ENCODE data around the gene SRGAP1. TPM values are rescaled to one million over a fixed set of nuclear protein-coding genes. Genes with fewer than 3 reads are reported as not detected.

SRGAP1 gene
- polyA plus RNA-seq, 5 donors = 7.7 to 11.0 (median 9.1) TPM

GRCh38 chr12:63904653-63905052, 60.2 kb downstream of the SRGAP1 start:
- DNase-seq = no peak

GRCh38 chr12:63905544-63905943, 61.0 kb downstream of the SRGAP1 start:
- no peak for DNase-seq

GRCh38 chr12:63906876-63907275, 62.4 kb downstream of the SRGAP1 start:
- DNase-seq = no peak

GRCh38 chr12:63907561-63907960, 63.1 kb downstream of the SRGAP1 start:
- no peak for DNase-seq

- no peak for DNase-seq
Measured at GRCh38 chr12:63909746-63910145, 65.2 kb downstream of the SRGAP1 start.

GRCh38 chr12:63911341-63911740, 66.8 kb downstream of the SRGAP1 start:
- DNase-seq = no peak

GRCh38 chr12:63912651-63913050, 68.2 kb downstream of the SRGAP1 start:
- DNase-seq = no peak

GRCh38 chr12:63913929-63914328, 69.4 kb downstream of the SRGAP1 start:
- DNase-seq = no peak

- DNase-seq = no peak
Measured at GRCh38 chr12:63915105-63915800, 70.8 kb downstream of the SRGAP1 start.

GRCh38 chr12:63916561-63917476, 72.3 kb downstream of the SRGAP1 start:
- no peak for DNase-seq

GRCh38 chr12:63917477-63917862, 73.0 kb downstream of the SRGAP1 start:
- no peak for DNase-seq

- peak; percentile 42 to 69 for DNase-seq
Measured at GRCh38 chr12:63917864-63918799, 73.6 kb downstream of the SRGAP1 start.

- no peak for DNase-seq
Measured at GRCh38 chr12:63918800-63919300, 74.3 kb downstream of the SRGAP1 start.

GRCh38 chr12:63919756-63920155, 75.3 kb downstream of the SRGAP1 start:
- no peak for DNase-seq

- DNase-seq = no peak
Measured at GRCh38 chr12:63921157-63921556, 76.7 kb downstream of the SRGAP1 start.

GRCh38 chr12:63922474-63922873, 78.0 kb downstream of the SRGAP1 start:
- DNase-seq = no peak

- DNase-seq = no peak
Measured at GRCh38 chr12:63924781-63925180, 80.3 kb downstream of the SRGAP1 start.

GRCh38 chr12:63927511-63927910, 83.0 kb downstream of the SRGAP1 start:
- no peak for DNase-seq

- DNase-seq = no peak
Measured at GRCh38 chr12:63928305-63928704, 83.8 kb downstream of the SRGAP1 start.

GRCh38 chr12:63929426-63929825, 84.9 kb downstream of the SRGAP1 start:
- no peak for DNase-seq

- no peak for DNase-seq
Measured at GRCh38 chr12:63930971-63931370, 86.5 kb downstream of the SRGAP1 start.

- no peak for DNase-seq
Measured at GRCh38 chr12:63931703-63932102, 87.2 kb downstream of the SRGAP1 start.

Data from right lung (tissue), 5 donors.